Caco-2 (cell line): ENCODE data around the gene SCN8A. TPM values are rescaled to one million over a fixed set of nuclear protein-coding genes. Genes with fewer than 3 reads are reported as not detected.

ENCODE experiments used
- BruUV-seq: library from RNA; stranded (reverse); fragments of 400-500 nt; replicated peaks from 2 replicates; lab custom pipeline; 2021; lab: Mats Ljungman, UMichigan
- CTCF ChIA-PET: fragments of 300-600 bp; sonication (Branson Sonifier 250); formaldehyde crosslinking; loops from one replicate; lab custom pipeline; 2022; ENCODE audit warnings: antibody characterized with exemption; lab: Charles Lee
- POLR2A ChIA-PET: fragments of 300-600 bp; sonication (Branson Sonifier 250); formaldehyde crosslinking; loops from one replicate; lab custom pipeline; 2022; ENCODE audit warnings: antibody characterized with exemption; lab: Charles Lee
- DNase-seq, 2 experiments: peaks; one replicate each; pipeline versions ENCODE4 v3.0.0 to v3.0.0-alpha.2; 2020 to 2022
- H3K27me3 ChIP-seq: replicated peaks from 2 replicates; pipeline ENCODE4 v1.6.0; 2011; ENCODE audit warnings: low read length; ENCODE audit not compliant: control insufficient read depth, insufficient read depth
- H3K36me3 ChIP-seq: 2 replicates; pipeline ENCODE4 v1.5.1; 2011; ENCODE audit warnings: low read length; ENCODE audit not compliant: control insufficient read depth, insufficient read depth
- H3K4me1 ChIP-seq: fragments of 250-450 bp; sonication (Bioruptor Pico); 2 replicates; pipeline ENCODE4 v1.5.1; 2020; ENCODE audit warnings: mild to moderate bottlenecking
- H3K4me3 ChIP-seq: 2 replicates; pipeline ENCODE4 v1.5.1; 2011; ENCODE audit warnings: low read depth, mild to moderate bottlenecking, control low read depth, low read length
- H3K9me3 ChIP-seq: fragments of 250-450 bp; sonication (Bioruptor Pico); 2 replicates; pipeline ENCODE4 v1.5.1; 2020; ENCODE audit warnings: mild to moderate bottlenecking, moderate library complexity
- H3K27ac Mint-ChIP-seq: one replicate; pipeline ENCODE4 v1.8.0; 2022; ENCODE audit warnings: mixed read lengths; ENCODE audit not compliant: unreplicated experiment
- H3K27me3 Mint-ChIP-seq: one replicate; pipeline ENCODE4 v1.8.0; 2022; ENCODE audit warnings: mixed read lengths; ENCODE audit not compliant: insufficient read depth, unreplicated experiment
- H3K36me3 Mint-ChIP-seq: one replicate; pipeline ENCODE4 v1.8.0; 2022; ENCODE audit warnings: mild to moderate bottlenecking, mixed read lengths; ENCODE audit not compliant: insufficient read depth, unreplicated experiment
- H3K4me1 Mint-ChIP-seq: one replicate; pipeline ENCODE4 v1.8.0; 2022; ENCODE audit warnings: low read depth, mixed read lengths; ENCODE audit not compliant: unreplicated experiment
- H3K4me3 Mint-ChIP-seq: one replicate; pipeline ENCODE4 v1.8.0; 2022; ENCODE audit warnings: mild to moderate bottlenecking, moderate library complexity, mixed read lengths; ENCODE audit not compliant: unreplicated experiment
- H3K9me3 Mint-ChIP-seq: one replicate; pipeline ENCODE4 v1.8.0; 2022; ENCODE audit warnings: mixed read lengths; ENCODE audit not compliant: unreplicated experiment
- CTCF ChIP-seq, 2 experiments: fragments of 200-600 bp in 1 of 2; IDR thresholded peaks; 1 replicate in 1 of 2; 2 replicates in 1 of 2; pipeline versions ENCODE4 v1.5.1 to v1.8.0; 2011 to 2022; ENCODE audit warnings: antibody characterized with exemption in 1 of 2, control low read depth in 1 of 2, inconsistent platforms in 1 of 2, low read depth in 1 of 2, low read length in 1 of 2, mild to moderate bottlenecking in 1 of 2, moderate library complexity in 1 of 2; ENCODE audit not compliant: insufficient read depth in 1 of 2, severe bottlenecking in 1 of 2, unreplicated experiment in 1 of 2
- intact Hi-C: fragments of 100-400 bp; cut with micrococcal nuclease; formaldehyde crosslinking; loops from one replicate; pipeline ENCODE4 v1.10.0; 2022; ENCODE audit not compliant: unreplicated experiment
- total RNA-seq: library from RNA; stranded (reverse); gene quantifications from 2 replicates; pipeline ENCODE4 v1.2.3, GENCODE V29; 2022

SCN8A gene
- total RNA-seq, 1 experiment from 2014 or later = 16.5 TPM

GRCh38 chr12:51749986-51750317, 158.9 kb downstream of the SCN8A start:
- no peak overlapping the region for H3K4me3 Mint-ChIP-seq
- no TSS peak for BruUV-seq
- no peaks in the 10 kb centered on the region for H3K36me3 ChIP-seq
- H3K27me3 ChIP-seq = no peaks in the 10 kb centered on the region
- H3K4me1 ChIP-seq = 0 out of 2 replicates have a peak, but pooled peaks cover 3% of the 10 kb centered on the region
- H3K27me3 Mint-ChIP-seq = no peaks in the 10 kb centered on the region
- no peak overlapping the region for H3K27ac Mint-ChIP-seq
- TF ChIP-seq CTCF (IDR thresholded peaks at IDR 0.05; ENCODE audit: insufficient read depth in 1 of 2, low read depth in 1 of 2, low read length in 1 of 2, severe bottlenecking in 1 of 2, unreplicated experiment in 1 of 2) = no peak
- H3K36me3 Mint-ChIP-seq = no peaks in the 10 kb centered on the region
- CTCF ChIA-PET = no interaction called here
- H3K9me3 Mint-ChIP-seq = no peaks in the 10 kb centered on the region
- POLR2A ChIA-PET = no interaction called here
- intact Hi-C loops = no loop called here
- no peak overlapping the region for H3K4me3 ChIP-seq
- H3K4me1 Mint-ChIP-seq = no peaks in the 10 kb centered on the region
- H3K9me3 ChIP-seq = no peaks in the 10 kb centered on the region
- DNase-seq = no peak

- ChIA-PET CTCF (no interaction called here), POLR2A (no interaction called here)
- Mint-ChIP-seq H3K36me3 (peaks cover 5% of the 10 kb centered on the region), H3K4me1 (no peaks in the 10 kb centered on the region), H3K4me3 (no peak overlapping the region), H3K27ac (no peak overlapping the region), H3K27me3 (no peaks in the 10 kb centered on the region), H3K9me3 (no peaks in the 10 kb centered on the region)
- intact Hi-C loops = no loop called here
- no TSS peak for BruUV-seq
- no peaks in the 10 kb centered on the region for H3K27me3 ChIP-seq
- no peak for TF ChIP-seq CTCF (IDR thresholded peaks at IDR 0.05; ENCODE audit: insufficient read depth in 1 of 2, low read depth in 1 of 2, low read length in 1 of 2, severe bottlenecking in 1 of 2, unreplicated experiment in 1 of 2)
- no peak for DNase-seq
- H3K36me3 ChIP-seq = peaks cover 1% of the 10 kb centered on the region; the same call in 1 of the 2 replicates
- H3K4me1 ChIP-seq = 0 out of 2 replicates have a peak, but pooled peaks cover 3% of the 10 kb centered on the region
- H3K9me3 ChIP-seq = no peaks in the 10 kb centered on the region
- no peak overlapping the region for H3K4me3 ChIP-seq
Measured at GRCh38 chr12:51751661-51752060, 160.6 kb downstream of the SCN8A start.

GRCh38 chr12:51752234-51752889, 161.3 kb downstream of the SCN8A start:
- Histone ChIP-seq H3K9me3 (no peaks in the 10 kb centered on the region), H3K36me3 (peaks cover 1% of the 10 kb centered on the region; the same call in 1 of the 2 replicates), H3K4me1 (0 out of 2 replicates have a peak, but pooled peaks cover 3% of the 10 kb centered on the region), H3K27me3 (no peaks in the 10 kb centered on the region), H3K4me3 (no peak overlapping the region)
- Mint-ChIP-seq H3K27ac (peak overlapping the region; percentile 8), H3K4me1 (no peaks in the 10 kb centered on the region), H3K9me3 (no peaks in the 10 kb centered on the region), H3K4me3 (no peak overlapping the region), H3K27me3 (no peaks in the 10 kb centered on the region), H3K36me3 (peaks cover 5% of the 10 kb centered on the region)
- intact Hi-C loops = no loop called here
- no peak for TF ChIP-seq CTCF (IDR thresholded peaks at IDR 0.05; ENCODE audit: insufficient read depth in 1 of 2, low read depth in 1 of 2, low read length in 1 of 2, severe bottlenecking in 1 of 2, unreplicated experiment in 1 of 2)
- no TSS peak for BruUV-seq
- POLR2A ChIA-PET = no interaction called here
- CTCF ChIA-PET = no interaction called here
- peak; percentile 71 to 82 for DNase-seq
